Nephron progenitor cell (in vitro differentiated cells): ENCODE data around the gene DHX8.

ENCODE experiments used
- DNase-seq: peaks from one replicate; pipeline ENCODE4 v3.0.0; 2021
- H3K27ac Mint-ChIP-seq: 2 replicates; pipeline ENCODE4 v1.8.0; 2021; ENCODE audit warnings: mild to moderate bottlenecking, moderate library complexity, mixed read lengths
- H3K27me3 Mint-ChIP-seq: 2 replicates; pipeline ENCODE4 v1.8.0; 2021; ENCODE audit warnings: mild to moderate bottlenecking, low read depth, mixed read lengths; ENCODE audit not compliant: poor library complexity
- H3K36me3 Mint-ChIP-seq: 2 replicates; pipeline ENCODE4 v1.8.0; 2021; ENCODE audit warnings: low read depth, mixed read lengths
- H3K4me1 Mint-ChIP-seq: 2 replicates; pipeline ENCODE4 v1.8.0; 2021; ENCODE audit warnings: mixed read lengths
- H3K4me3 Mint-ChIP-seq: 2 replicates; pipeline ENCODE4 v1.8.0; 2021; ENCODE audit warnings: mild to moderate bottlenecking, moderate library complexity, mixed read lengths
- H3K9me3 Mint-ChIP-seq: 2 replicates; pipeline ENCODE4 v1.8.0; 2021; ENCODE audit warnings: mild to moderate bottlenecking, moderate library complexity, mixed read lengths
- TF ChIP-seq, protein P1 (sequence below): fragments of 200-600 bp; sonication (generic); IDR thresholded peaks from 2 replicates; pipeline ENCODE4 v1.5.0; 2021; ENCODE audit warnings: antibody characterized with exemption

DHX8 gene

DNA sequence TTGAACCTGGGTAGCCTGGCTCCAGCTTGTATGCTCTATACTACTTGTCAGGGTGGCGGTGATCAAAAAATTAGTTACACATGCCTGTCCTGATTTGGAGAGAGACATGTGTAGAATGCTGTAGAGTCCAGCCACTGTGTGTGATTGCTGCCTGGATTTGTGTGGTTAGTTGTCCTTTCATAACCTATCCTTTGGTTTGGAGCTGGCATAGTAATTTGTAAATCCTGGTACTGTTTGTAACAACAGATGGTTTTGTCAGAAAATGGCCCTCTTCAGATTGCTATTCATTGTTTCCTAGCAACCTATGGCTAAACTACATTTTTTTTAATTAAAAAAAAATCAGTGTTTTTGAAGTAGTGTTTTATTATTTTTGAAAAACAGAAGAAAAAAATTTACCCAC lies 31.9 kb downstream of the DHX8 start:
- TF ChIP-seq, protein P1, sequence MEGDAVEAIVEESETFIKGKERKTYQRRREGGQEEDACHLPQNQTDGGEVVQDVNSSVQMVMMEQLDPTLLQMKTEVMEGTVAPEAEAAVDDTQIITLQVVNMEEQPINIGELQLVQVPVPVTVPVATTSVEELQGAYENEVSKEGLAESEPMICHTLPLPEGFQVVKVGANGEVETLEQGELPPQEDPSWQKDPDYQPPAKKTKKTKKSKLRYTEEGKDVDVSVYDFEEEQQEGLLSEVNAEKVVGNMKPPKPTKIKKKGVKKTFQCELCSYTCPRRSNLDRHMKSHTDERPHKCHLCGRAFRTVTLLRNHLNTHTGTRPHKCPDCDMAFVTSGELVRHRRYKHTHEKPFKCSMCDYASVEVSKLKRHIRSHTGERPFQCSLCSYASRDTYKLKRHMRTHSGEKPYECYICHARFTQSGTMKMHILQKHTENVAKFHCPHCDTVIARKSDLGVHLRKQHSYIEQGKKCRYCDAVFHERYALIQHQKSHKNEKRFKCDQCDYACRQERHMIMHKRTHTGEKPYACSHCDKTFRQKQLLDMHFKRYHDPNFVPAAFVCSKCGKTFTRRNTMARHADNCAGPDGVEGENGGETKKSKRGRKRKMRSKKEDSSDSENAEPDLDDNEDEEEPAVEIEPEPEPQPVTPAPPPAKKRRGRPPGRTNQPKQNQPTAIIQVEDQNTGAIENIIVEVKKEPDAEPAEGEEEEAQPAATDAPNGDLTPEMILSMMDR, result no peak
- DNase-seq, result no peak
- Mint-ChIP-seq H3K27ac (no peak overlapping the region), H3K27me3 (no peaks in the 10 kb centered on the region), H3K9me3 (no peaks in the 10 kb centered on the region), H3K4me3 (no peak overlapping the region), H3K36me3 (peaks cover 53% of the 10 kb centered on the region), H3K4me1 (peaks cover 3% of the 10 kb centered on the region)

- H3K4me1 Mint-ChIP-seq, result peaks cover 5% of the 10 kb centered on the region
- H3K9me3 Mint-ChIP-seq, result no peaks in the 10 kb centered on the region
- peaks cover 58% of the 10 kb centered on the region for H3K36me3 Mint-ChIP-seq
- TF ChIP-seq, protein P1, result no peak
- H3K27me3 Mint-ChIP-seq, result no peaks in the 10 kb centered on the region
- no peak overlapping the region for H3K27ac Mint-ChIP-seq
- DNase-seq, result no peak
- H3K4me3 Mint-ChIP-seq, result no peak overlapping the region
These were observed 33.4 kb downstream of the DHX8 start for GRCh38 chr17:43517161-43517560.

DNA sequence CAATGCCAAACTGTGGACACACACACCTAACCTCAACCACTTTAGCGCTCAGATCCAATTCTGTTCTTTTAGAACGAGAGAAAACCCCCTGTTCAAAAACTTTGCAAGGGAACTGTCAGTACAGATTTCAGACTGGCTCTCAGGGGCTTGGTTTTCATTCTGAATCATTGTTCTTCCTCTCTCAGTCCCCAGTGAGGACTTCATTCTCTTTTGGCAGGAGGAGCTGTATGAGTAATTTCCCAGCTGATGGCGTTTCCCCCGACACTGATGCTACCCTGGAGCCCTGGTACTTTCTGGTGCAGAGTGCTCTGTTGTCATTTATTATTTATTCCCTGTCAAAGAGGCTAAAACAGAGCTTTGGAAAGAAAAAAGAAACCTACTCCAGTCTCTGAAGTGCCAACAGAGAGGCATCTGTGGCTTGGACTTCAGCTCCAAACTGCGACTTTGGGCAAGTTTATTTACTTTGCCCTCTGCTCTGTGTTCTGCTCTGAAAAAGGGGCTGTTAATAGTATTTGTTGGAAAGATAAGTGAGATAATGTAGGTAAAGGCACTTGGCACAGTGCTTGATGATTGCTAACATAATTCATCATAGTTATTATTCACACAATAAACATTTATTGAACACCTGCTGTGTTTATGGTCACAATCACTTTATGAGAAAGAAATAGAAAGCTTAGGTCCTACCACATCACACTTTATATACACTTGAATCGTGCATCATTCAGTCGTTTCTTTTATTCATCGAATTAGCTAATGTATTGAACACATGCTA lies 34.0 kb downstream of the DHX8 start:
- Mint-ChIP-seq H3K4me1 (peaks cover 5% of the 10 kb centered on the region), H3K27ac (no peak overlapping the region), H3K9me3 (no peaks in the 10 kb centered on the region), H3K4me3 (no peak overlapping the region), H3K27me3 (no peaks in the 10 kb centered on the region), H3K36me3 (peaks cover 54% of the 10 kb centered on the region)
- TF ChIP-seq, protein P1, result no peak
- no peak for DNase-seq

GRCh38 chr17:43521389-43521788 lies 37.6 kb downstream of the DHX8 start:
- Mint-ChIP-seq H3K27me3 (peaks cover 2% of the 10 kb centered on the region), H3K27ac (no peak overlapping the region), H3K9me3 (no peaks in the 10 kb centered on the region), H3K36me3 (peaks cover 75% of the 10 kb centered on the region), H3K4me3 (no peak overlapping the region), H3K4me1 (peaks cover 26% of the 10 kb centered on the region)
- TF ChIP-seq, protein P1, result no peak
- no peak for DNase-seq

DNA sequence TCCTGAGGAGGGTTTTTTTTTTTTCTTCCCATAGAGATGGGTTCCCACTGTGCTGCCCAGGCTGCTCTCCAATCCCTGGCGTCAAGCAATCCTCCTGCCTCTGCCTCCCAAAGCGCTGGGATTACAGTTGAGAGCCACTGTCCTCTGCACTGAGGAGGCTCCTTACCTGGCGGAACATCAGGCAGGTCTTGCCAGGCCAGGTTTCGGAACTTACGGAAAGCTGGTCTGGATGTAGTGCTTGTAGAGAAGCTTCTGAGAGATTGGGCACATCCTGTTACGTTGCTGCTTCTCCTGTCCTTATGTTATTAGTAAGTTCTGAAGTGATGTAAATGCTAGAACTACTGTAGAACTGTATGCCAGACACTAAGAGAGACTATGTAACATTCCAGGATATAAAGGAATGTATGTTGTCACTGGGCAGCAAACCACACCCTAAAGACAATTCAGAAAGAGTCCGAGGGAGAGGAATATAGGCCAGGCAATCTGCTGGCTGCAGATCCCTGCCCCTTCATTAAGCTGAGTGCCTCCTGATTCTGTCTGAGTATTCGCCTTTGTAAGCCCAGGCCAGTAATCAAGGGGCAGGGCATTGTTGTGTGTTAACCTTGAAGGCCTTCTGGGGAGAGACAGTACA lies 41.3 kb downstream of the DHX8 start:
- Mint-ChIP-seq H3K27ac (no peak overlapping the region), H3K27me3 (peaks cover 3% of the 10 kb centered on the region), H3K36me3 (peaks cover 59% of the 10 kb centered on the region), H3K4me3 (no peak overlapping the region), H3K4me1 (peaks cover 63% of the 10 kb centered on the region), H3K9me3 (no peaks in the 10 kb centered on the region)
- DNase-seq, result no peak
- TF ChIP-seq, protein P1, result no peak
